GM19397 (cell line): ENCODE measurements around the gene GRID1.
"Not testable (repeated sequence)": the region's sequence is repeated elsewhere in the genome, so short reads cannot be mapped to it uniquely, and the experiment has no call there.

Experiments used
- ATAC-seq: cut with Tn5 transposase; IDR thresholded peaks from one replicate; pipeline ENCODE4 v1.9.1; 2021; ENCODE audit warnings: mild to moderate bottlenecking, moderate library complexity; ENCODE audit not compliant: unreplicated experiment

GRID1 gene

GRCh38 chr10:85699066-85699465, 667.5 kb downstream of the GRID1 start:
- not testable (repeated sequence) for ATAC-seq

- ATAC-seq = no peak
Observed at GRCh38 chr10:85696893-85697292, 669.7 kb downstream of the GRID1 start.

- ATAC-seq = no peak
Observed at GRCh38 chr10:85682621-85683020, 684.0 kb downstream of the GRID1 start.

- no peak for ATAC-seq
Observed at GRCh38 chr10:85679710-85680109, 686.9 kb downstream of the GRID1 start.

GRCh38 chr10:85679061-85679460, 687.5 kb downstream of the GRID1 start:
- no peak for ATAC-seq

GRCh38 chr10:85674851-85675250, 691.7 kb downstream of the GRID1 start:
- ATAC-seq = no peak

- no peak for ATAC-seq
Observed at GRCh38 chr10:85673270-85673669, 693.3 kb downstream of the GRID1 start.

GRCh38 chr10:85671530-85671929, 695.1 kb downstream of the GRID1 start:
- no peak for ATAC-seq

- no peak for ATAC-seq
Observed at GRCh38 chr10:85668522-85668921, 698.1 kb downstream of the GRID1 start.

- no peak for ATAC-seq
Observed at GRCh38 chr10:85667638-85668233, 698.9 kb downstream of the GRID1 start.

- ATAC-seq = no peak
Observed at GRCh38 chr10:85666987-85667386, 699.6 kb downstream of the GRID1 start.

- ATAC-seq = no peak
Observed at GRCh38 chr10:85666102-85666501, 700.5 kb downstream of the GRID1 start.

- ATAC-seq = no peak
Observed at GRCh38 chr10:85665681-85666080, 700.9 kb downstream of the GRID1 start.

GRCh38 chr10:85665078-85665477, 701.5 kb downstream of the GRID1 start:
- no peak for ATAC-seq

GRCh38 chr10:85661123-85661522, 705.5 kb downstream of the GRID1 start:
- ATAC-seq = no peak

- ATAC-seq = no peak
Observed at GRCh38 chr10:85659331-85659730, 707.3 kb downstream of the GRID1 start.

- ATAC-seq = no peak
Observed at GRCh38 chr10:85658518-85658917, 708.1 kb downstream of the GRID1 start.

- no peak for ATAC-seq
Observed at GRCh38 chr10:85657476-85658113, 709.0 kb downstream of the GRID1 start.

- ATAC-seq = no peak
Observed at GRCh38 chr10:85655411-85655810, 711.2 kb downstream of the GRID1 start.

- no peak for ATAC-seq
Observed at GRCh38 chr10:85651497-85651882, 715.1 kb downstream of the GRID1 start.

- ATAC-seq = no peak
Observed at GRCh38 chr10:85650791-85651496, 715.7 kb downstream of the GRID1 start.

GRCh38 chr10:85649461-85649860, 717.1 kb downstream of the GRID1 start:
- no peak for ATAC-seq
